Thyroid gland (tissue), 4 donors: ENCODE data around the gene PAX5. TPM values are rescaled to one million over a fixed set of nuclear protein-coding genes. Genes with fewer than 3 reads are reported as not detected.

ENCODE experiments used
- DNase-seq, 2 donors: peaks; one replicate each; pipeline ENCODE4 v3.0.0-alpha.2; 2019
- H3K27ac ChIP-seq, 3 donors: fragments of 200-600 bp; sonication (generic); 1 replicate in 2 of 3; 2 replicates in 1 of 3; pipeline ENCODE4 v1.5.1; 2016 to 2019; ENCODE audit warnings: mild to moderate bottlenecking in 1 of 3, moderate library complexity in 1 of 3
- H3K27me3 ChIP-seq: fragments of 200-600 bp; sonication (generic); one replicate; pipeline ENCODE4 v1.5.1; 2019
- H3K36me3 ChIP-seq, 2 donors: fragments of 200-600 bp; sonication (generic); one replicate each; pipeline ENCODE4 v1.5.1; 2016 to 2019
- H3K4me1 ChIP-seq, 2 donors: fragments of 200-600 bp; sonication (generic); one replicate each; pipeline ENCODE4 v1.5.1; 2017 to 2019
- H3K4me3 ChIP-seq, 3 donors: fragments of 200-600 bp; sonication (generic); replicated peaks in 1 of 3; 1 replicate in 2 of 3; 2 replicates in 1 of 3; pipeline ENCODE4 v1.5.1; 2016; ENCODE audit warnings: mild to moderate bottlenecking in 1 of 3
- H3K9me3 ChIP-seq: fragments of 200-600 bp; sonication (generic); one replicate; pipeline ENCODE4 v1.5.1; 2017
- CTCF ChIP-seq, 6 experiments: fragments of 200-600 bp in 3 of 6; fragments of 450-650 bp in 3 of 6; sonication (generic) in 3 of 6; IDR thresholded peaks; one replicate each; pipeline ENCODE4 v1.5.1; 2016 to 2019; ENCODE audit warnings: antibody characterized with exemption in 6 of 6, mild to moderate bottlenecking in 2 of 6, inconsistent platforms in 1 of 6, moderate library complexity in 1 of 6
- POLR2A ChIP-seq, 2 donors: fragments of 450-650 bp; IDR thresholded peaks; one replicate each; pipeline ENCODE4 v1.6.1; 2017; ENCODE audit warnings: antibody characterized with exemption in 2 of 2, mild to moderate bottlenecking in 2 of 2, moderate library complexity in 1 of 2
- WGBS, 2 donors: methylation state at CpG; one replicate each; pipeline ENCODE4 v1.1.5; 2017; 5-methylcytosine and 5-hydroxymethylcytosine counted together
- intact Hi-C: fragments of 100-400 bp; cut with DNase I; formaldehyde crosslinking; loops from one replicate; pipeline ENCODE4 v1.15.1; 2023
- total RNA-seq, 4 donors: library from RNA; depleted of rRNA; stranded (reverse); fragments of >200 nt; gene quantifications; one replicate each; pipeline ENCODE4 v1.2.3, GENCODE V29; 2016

Gene PAX5
- total RNA-seq, 4 donors from 2014 or later = 0.68 TPM; not detected in 3

- H3K4me3 ChIP-seq = no peak overlapping the region
- H3K27me3 ChIP-seq = no peaks in the 10 kb centered on the region
- intact Hi-C loops = no loop called here
- 88 to 94% methylated on average over 3 of the region's 3 CpGs for WGBS, 2 donors
- no peaks in the 10 kb centered on the region for H3K9me3 ChIP-seq
- no peaks in the 10 kb centered on the region for H3K4me1 ChIP-seq
- no peak for DNase-seq
- no peaks in the 10 kb centered on the region for H3K36me3 ChIP-seq
- TF ChIP-seq CTCF (IDR thresholded peaks at IDR 0.05) (no peak), POLR2A (IDR thresholded peaks at IDR 0.05) (no peak)
- no peak overlapping the region for H3K27ac ChIP-seq
Measured at GRCh38 chr9:36816371-36816770, 217.7 kb downstream of the PAX5 start.

GRCh38 chr9:36815566-36816348 lies 218.3 kb downstream of the PAX5 start:
- Histone ChIP-seq H3K4me3 (no peak overlapping the region), H3K4me1 (no peaks in the 10 kb centered on the region), H3K9me3 (no peaks in the 10 kb centered on the region), H3K27ac (no peak overlapping the region), H3K36me3 (no peaks in the 10 kb centered on the region), H3K27me3 (no peaks in the 10 kb centered on the region)
- WGBS, 2 donors = 81 to 90% methylated on average over 7 of the region's 7 CpGs
- no peak for TF ChIP-seq CTCF (IDR thresholded peaks at IDR 0.05)
- TF ChIP-seq POLR2A (IDR thresholded peaks at IDR 0.05) = no peak
- intact Hi-C loops = no loop called here
- DNase-seq = no peak

DNA sequence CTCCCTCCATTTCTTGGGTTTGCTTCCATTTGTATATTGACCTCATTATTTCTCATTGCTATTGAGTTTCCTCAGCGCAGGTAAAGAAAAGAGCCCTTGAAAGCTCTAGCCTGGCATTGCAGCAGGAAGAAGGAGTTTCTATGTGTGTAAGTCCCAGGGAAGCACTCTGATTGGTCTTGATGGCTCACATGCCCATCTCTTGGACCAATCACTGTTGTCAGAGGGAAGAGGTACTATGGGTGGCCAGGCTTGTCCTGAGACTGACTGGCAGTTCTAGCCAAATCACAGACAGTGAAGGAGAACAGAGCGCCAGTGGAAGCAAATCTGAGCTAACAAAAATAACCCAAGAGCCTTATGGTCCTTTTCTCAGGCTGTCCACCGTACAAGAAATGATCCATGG lies 219.0 kb downstream of the PAX5 start:
- TF ChIP-seq POLR2A (IDR thresholded peaks at IDR 0.05) (no peak), CTCF (IDR thresholded peaks at IDR 0.05) (no peak)
- Histone ChIP-seq H3K27me3 (no peaks in the 10 kb centered on the region), H3K9me3 (no peaks in the 10 kb centered on the region), H3K4me1 (no peaks in the 10 kb centered on the region), H3K4me3 (no peak overlapping the region), H3K36me3 (no peaks in the 10 kb centered on the region), H3K27ac (no peak overlapping the region)
- no peak for DNase-seq
- intact Hi-C loops = no loop called here
- 89 to 92% methylated on average over 3 of the region's 3 CpGs for WGBS, 2 donors

DNA sequence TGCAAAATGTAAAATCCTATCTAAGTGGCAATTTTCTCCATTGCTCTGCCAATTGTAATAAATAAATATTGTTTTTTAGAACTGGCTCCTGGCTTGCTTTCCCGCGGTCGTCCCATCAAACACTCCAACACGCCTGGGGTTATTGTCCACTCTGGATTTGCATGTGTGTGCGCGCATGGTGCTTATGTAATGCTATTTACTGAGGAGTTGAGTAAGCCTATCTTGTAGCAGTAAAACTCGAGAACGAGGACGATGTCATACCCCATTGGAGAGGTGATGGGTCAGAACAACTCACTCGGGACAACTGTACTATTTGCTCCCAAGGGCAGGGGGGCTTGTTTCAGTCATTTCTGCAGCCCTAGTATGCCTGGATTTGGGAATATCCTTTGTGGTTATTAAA lies 220.9 kb downstream of the PAX5 start:
- no peak for TF ChIP-seq POLR2A (IDR thresholded peaks at IDR 0.05)
- TF ChIP-seq CTCF (IDR thresholded peaks at IDR 0.05) = no peak

DNA sequence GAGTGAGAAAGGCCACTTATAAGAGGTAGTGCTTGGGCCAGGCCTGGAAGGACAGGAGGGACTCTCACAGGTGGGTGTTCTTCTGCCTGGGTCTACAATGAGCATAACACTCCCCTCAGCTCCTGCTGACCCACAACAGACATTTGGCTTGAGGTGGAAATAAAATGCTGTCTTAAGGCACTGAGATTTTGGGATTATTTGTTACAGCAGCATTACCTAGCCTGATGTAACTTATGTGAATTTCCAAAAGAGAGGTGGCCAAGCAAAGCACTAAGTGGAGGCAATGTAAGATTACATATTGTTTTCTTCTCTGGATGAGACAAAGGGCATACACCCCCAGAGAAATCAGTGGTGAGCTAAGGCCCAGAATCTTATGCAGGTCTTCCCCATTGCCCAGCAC lies 221.5 kb downstream of the PAX5 start:
- Histone ChIP-seq H3K4me1 (no peaks in the 10 kb centered on the region), H3K9me3 (no peaks in the 10 kb centered on the region), H3K27me3 (no peaks in the 10 kb centered on the region), H3K36me3 (no peaks in the 10 kb centered on the region), H3K4me3 (no peak overlapping the region), H3K27ac (no peak overlapping the region)
- intact Hi-C loops = no loop called here
- DNase-seq = no peak
- no peak for TF ChIP-seq CTCF (IDR thresholded peaks at IDR 0.05)
- no peak for TF ChIP-seq POLR2A (IDR thresholded peaks at IDR 0.05)

More for the DNA sequence above, 220.9 kb downstream of the PAX5 start:
- intact Hi-C loops = no loop called here
- Histone ChIP-seq H3K27me3 (no peaks in the 10 kb centered on the region), H3K4me3 (no peak overlapping the region), H3K36me3 (no peaks in the 10 kb centered on the region), H3K4me1 (no peaks in the 10 kb centered on the region), H3K27ac (no peak overlapping the region), H3K9me3 (no peaks in the 10 kb centered on the region)
- WGBS, 2 donors = 75 to 82% methylated on average over 10 of the region's 10 CpGs
- no peak for DNase-seq
